ENCODE data around the gene ARRDC4.

DNA sequence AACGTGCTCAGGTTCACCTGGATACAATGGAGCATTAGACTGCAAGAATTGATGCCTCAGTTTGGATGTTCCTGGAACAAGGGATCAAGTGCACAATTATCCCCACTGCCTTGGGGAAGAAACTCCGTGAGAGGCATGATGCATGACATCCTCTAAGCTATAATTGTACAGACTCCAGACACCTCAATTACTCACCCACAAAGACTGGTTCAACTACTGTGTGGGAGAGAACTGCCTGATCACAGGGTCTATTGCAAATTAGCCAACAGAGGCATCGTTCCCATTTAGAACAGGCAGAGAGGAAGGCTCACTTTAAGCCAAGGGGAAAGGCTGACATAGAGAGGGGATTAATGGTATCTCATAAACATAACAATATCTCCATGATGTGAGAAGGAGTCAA is 43.5 kb downstream of the ARRDC4 start:
- TF ChIP-seq POLR2A (IDR thresholded peaks at IDR 0.05; ENCODE audit: low read length) (no peak), GATA1 (IDR thresholded peaks at IDR 0.05; ENCODE audit: low read depth, low read length) (no peak)
